B cell (primary cell): ENCODE results near the gene FAM20C. TPM values are rescaled to one million over a fixed set of nuclear protein-coding genes. Genes with fewer than 3 reads are reported as not detected.

Source experiments
- ATAC-seq: fragments of 200-7000 bp; cut with Tn5 transposase; one replicate; pipeline ENCODE4 v1.10.0; 2021; ENCODE audit warnings: low read depth, mild to moderate bottlenecking, moderate number of reproducible peaks, moderate library complexity
- CTCF ChIA-PET: fragments of 350-600 bp; sonication (Branson Sonifier 250); formaldehyde crosslinking; loops from one replicate; lab custom pipeline; 2021; ENCODE audit warnings: antibody characterized with exemption, inconsistent platforms; lab: Charles Lee
- POLR2A ChIA-PET: fragments of 350-600 bp; sonication (Branson Sonifier 250); formaldehyde crosslinking; loops from one replicate; lab custom pipeline; 2021; ENCODE audit warnings: antibody characterized with exemption; lab: Charles Lee
- DNase-seq: peaks from one replicate; pipeline ENCODE4 v3.0.0; 2013
- H2AFZ ChIP-seq: 2 replicates; pipeline ENCODE4 v1.6.1; 2012; ENCODE audit warnings: mild to moderate bottlenecking, low read depth, low read length; ENCODE audit not compliant: insufficient read depth, poor library complexity, severe bottlenecking
- H3K27ac ChIP-seq, 2 donors: 1 replicate in 1 of 2; 2 replicates in 1 of 2; pipeline ENCODE4 v1.5.1; 2012 to 2013; ENCODE audit warnings: low read length in 2 of 2, mild to moderate bottlenecking in 2 of 2, moderate library complexity in 1 of 2
- H3K27me3 ChIP-seq, 4 experiments: fragments of 200-600 bp in 1 of 4; sonication (generic) in 1 of 4; replicated peaks in 1 of 4; 1 replicate in 2 of 4; 2 replicates in 2 of 4; pipeline versions ENCODE4 v1.6.1 to v1.7.0; 2013 to 2016; ENCODE audit warnings: low read length in 3 of 4, mild to moderate bottlenecking in 2 of 4, mixed read lengths in 1 of 4, moderate library complexity in 1 of 4; ENCODE audit not compliant: insufficient read depth in 4 of 4, control insufficient read depth in 3 of 4; ENCODE audit errors: control extremely low read depth in 1 of 4
- H3K36me3 ChIP-seq, 2 experiments: replicated peaks in 1 of 2; 1 replicate in 1 of 2; 2 replicates in 1 of 2; pipeline versions ENCODE4 v1.6.1 to v1.7.1; 2013; ENCODE audit warnings: low read length in 1 of 2; ENCODE audit not compliant: insufficient read depth in 2 of 2, control insufficient read depth in 1 of 2; ENCODE audit errors: control extremely low read depth in 1 of 2, extremely low read depth in 1 of 2
- H3K4me1 ChIP-seq, 2 donors: fragments of 200-600 bp in 1 of 2; sonication (generic) in 1 of 2; 1 replicate in 1 of 2; 2 replicates in 1 of 2; pipeline versions ENCODE4 v1.5.1 to v1.6.1; 2013 to 2017; ENCODE audit warnings: low read length in 2 of 2; ENCODE audit not compliant: control insufficient read depth in 2 of 2, insufficient read depth in 2 of 2
- H3K4me2 ChIP-seq: replicated peaks from 2 replicates; pipeline ENCODE3; 2012; ENCODE audit warnings: mild to moderate bottlenecking, low read depth, low read length; ENCODE audit not compliant: poor library complexity, severe bottlenecking
- H3K4me3 ChIP-seq, 5 experiments: fragments of 200-600 bp in 1 of 5; sonication (generic) in 1 of 5; 1 replicate in 3 of 5; 2 replicates in 2 of 5; pipeline versions ENCODE4 v1.5.1 to v1.7.0; 2011 to 2016; ENCODE audit warnings: low read length in 4 of 5, mild to moderate bottlenecking in 4 of 5, low read depth in 2 of 5, control low read depth in 1 of 5, moderate library complexity in 1 of 5; ENCODE audit not compliant: insufficient read depth in 1 of 5; ENCODE audit errors: control extremely low read depth in 1 of 5, extremely low read depth in 1 of 5
- H3K79me2 ChIP-seq: fragments of 200-600 bp; sonication (generic); one replicate; pipeline ENCODE4 v1.6.0; 2016; ENCODE audit warnings: low read length; ENCODE audit not compliant: control insufficient read depth, insufficient read depth
- H3K9ac ChIP-seq: fragments of 200-600 bp; sonication (generic); 2 replicates; pipeline ENCODE4 v1.6.1; 2017; ENCODE audit warnings: mild to moderate bottlenecking, low read length, moderate library complexity
- H3K9me3 ChIP-seq, 3 donors: one replicate each; pipeline versions ENCODE4 v1.6.1 to v1.7.1; 2013; ENCODE audit warnings: low read length in 2 of 3; ENCODE audit not compliant: control insufficient read depth in 2 of 3, insufficient read depth in 1 of 3; ENCODE audit errors: control extremely low read depth in 1 of 3
- H4K20me1 ChIP-seq: 2 replicates; pipeline ENCODE4 v1.6.0; 2012; ENCODE audit warnings: mild to moderate bottlenecking, low read length; ENCODE audit not compliant: insufficient read depth, control insufficient read depth, poor library complexity, severe bottlenecking
- H3K27ac Mint-ChIP-seq: one replicate; pipeline ENCODE4 v1.8.0; 2021; ENCODE audit warnings: mixed read lengths
- H3K27me3 Mint-ChIP-seq: one replicate; pipeline ENCODE4 v1.8.0; 2021; ENCODE audit warnings: mixed read lengths
- H3K4me1 Mint-ChIP-seq: one replicate; pipeline ENCODE4 v1.8.0; 2021; ENCODE audit warnings: mixed read lengths
- H3K4me3 Mint-ChIP-seq: one replicate; pipeline ENCODE4 v1.8.0; 2021; ENCODE audit warnings: mixed read lengths
- H3K9me3 Mint-ChIP-seq: one replicate; pipeline ENCODE4 v1.8.0; 2022; ENCODE audit warnings: mixed read lengths; ENCODE audit not compliant: insufficient read depth
- EZH2 ChIP-seq: IDR thresholded peaks from 2 replicates; pipeline ENCODE4 v1.6.1; 2012; ENCODE audit warnings: borderline replicate concordance, low read depth, mild to moderate bottlenecking, moderate library complexity, low read length; ENCODE audit not compliant: insufficient read depth, poor library complexity, severe bottlenecking
- WGBS: methylation state at CpG from one replicate; pipeline ENCODE4 v1.1.5; 2013; ENCODE audit warnings: missing lambda C conversion rate; ENCODE audit not compliant: insufficient coverage; 5-methylcytosine and 5-hydroxymethylcytosine counted together
- intact Hi-C: fragments of 100-400 bp; cut with micrococcal nuclease; formaldehyde crosslinking; loops from one replicate; pipeline ENCODE4 v1.10.0; 2022
- polyA plus RNA-seq: library from polyadenylated mRNA; depleted of rRNA; stranded (reverse); fragments of >200 nt; gene quantifications from 2 replicates; pipeline ENCODE4 v1.2.3, GENCODE V29; 2012
- total RNA-seq, 2 donors: library from RNA; stranded (reverse); fragments of 120-200 nt in 1 of 2; gene quantifications; 1 replicate in 1 of 2; 2 replicates in 1 of 2; pipeline versions ENCODE4 v1.2.3 to v1.2.4, GENCODE V29; 2013 to 2022
- TF ChIP-seq, protein P1 (sequence below): fragments of 200-600 bp; IDR thresholded peaks from one replicate; pipeline ENCODE4 v1.8.0; 2022; ENCODE audit warnings: antibody characterized with exemption, mild to moderate bottlenecking

FAM20C gene
- total and polyA plus RNA-seq, 2 donors (not counting 1 experiment from before 2014, with no cell fraction given) = 0.54 to 0.81 TPM

DNA sequence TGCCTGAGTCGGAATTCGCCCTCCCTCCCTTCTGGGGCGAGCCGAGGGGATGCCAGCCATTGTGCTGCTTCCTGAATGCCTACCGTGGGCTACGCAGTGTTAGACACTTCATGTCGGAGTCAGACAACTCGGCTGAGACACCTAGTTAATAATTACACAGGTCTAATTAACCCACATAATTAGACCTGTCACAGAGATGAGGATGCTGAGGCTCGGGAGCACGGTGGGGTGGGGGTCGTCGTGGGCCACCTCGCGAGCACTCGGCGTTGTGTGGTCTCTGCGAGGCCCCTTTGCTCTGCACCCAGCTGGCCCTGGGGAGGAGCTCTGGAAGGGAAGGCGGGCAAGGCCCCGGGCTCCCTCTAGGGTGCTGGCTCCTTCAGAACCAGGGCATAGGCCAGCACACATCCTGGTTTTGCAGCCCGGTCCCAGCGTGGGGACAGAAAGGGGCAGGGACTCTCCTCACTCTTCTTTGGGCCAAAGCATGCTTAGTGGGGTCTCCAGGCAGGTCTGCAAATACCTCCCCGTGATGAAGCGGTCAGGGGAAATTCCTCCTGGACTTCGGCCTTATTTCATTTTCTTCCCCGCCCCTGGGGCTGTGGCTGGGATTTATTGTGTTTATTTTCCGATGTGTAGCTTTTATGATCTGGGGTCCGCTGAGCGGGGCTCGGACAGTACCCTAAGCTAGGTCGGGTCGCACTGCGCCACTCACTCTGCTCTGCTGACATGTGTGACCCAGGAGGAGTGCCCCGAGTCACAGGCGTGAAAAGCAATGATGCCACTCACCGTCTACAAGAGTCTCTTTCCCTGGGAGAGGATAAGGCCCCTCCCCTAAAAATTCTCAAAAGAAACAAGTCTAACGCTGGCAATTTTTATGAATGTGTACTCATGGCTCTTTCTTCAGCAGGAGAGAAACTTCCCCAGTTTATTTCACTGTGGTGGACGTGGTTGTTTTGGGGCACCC lies 92.7 kb downstream of the FAM20C start:
- Mint-ChIP-seq H3K4me3 (no peak overlapping the region), H3K27me3 (peaks cover 15% of the 10 kb centered on the region), H3K4me1 (no peaks in the 10 kb centered on the region), H3K27ac (no peak overlapping the region), H3K9me3 (no peaks in the 10 kb centered on the region)
- Histone ChIP-seq H3K79me2 (no peaks in the 10 kb centered on the region), H3K9ac (no peak overlapping the region), H3K4me3 (no peak overlapping the region), H3K27me3 (peaks cover 0 to 19% (median 2%) of the 10 kb centered on the region in 4 experiments), H4K20me1 (no peaks in the 10 kb centered on the region), H3K36me3 (no peaks in the 10 kb centered on the region), H3K4me2 (no peak overlapping the region), H2AFZ (no peak overlapping the region), H3K4me1 (no peaks in the 10 kb centered on the region), H3K9me3 (peaks cover 0 to 16% (median 0%) of the 10 kb centered on the region in 3 donors), H3K27ac (no peak overlapping the region)
- ATAC-seq (no peak), DNase-seq (no peak)
- intact Hi-C loops = no loop called here
- WGBS = 85% methylated on average over 33 of the region's 37 CpGs
- ChIA-PET POLR2A (no interaction called here), CTCF (no interaction called here)
- TF ChIP-seq, protein P1, sequence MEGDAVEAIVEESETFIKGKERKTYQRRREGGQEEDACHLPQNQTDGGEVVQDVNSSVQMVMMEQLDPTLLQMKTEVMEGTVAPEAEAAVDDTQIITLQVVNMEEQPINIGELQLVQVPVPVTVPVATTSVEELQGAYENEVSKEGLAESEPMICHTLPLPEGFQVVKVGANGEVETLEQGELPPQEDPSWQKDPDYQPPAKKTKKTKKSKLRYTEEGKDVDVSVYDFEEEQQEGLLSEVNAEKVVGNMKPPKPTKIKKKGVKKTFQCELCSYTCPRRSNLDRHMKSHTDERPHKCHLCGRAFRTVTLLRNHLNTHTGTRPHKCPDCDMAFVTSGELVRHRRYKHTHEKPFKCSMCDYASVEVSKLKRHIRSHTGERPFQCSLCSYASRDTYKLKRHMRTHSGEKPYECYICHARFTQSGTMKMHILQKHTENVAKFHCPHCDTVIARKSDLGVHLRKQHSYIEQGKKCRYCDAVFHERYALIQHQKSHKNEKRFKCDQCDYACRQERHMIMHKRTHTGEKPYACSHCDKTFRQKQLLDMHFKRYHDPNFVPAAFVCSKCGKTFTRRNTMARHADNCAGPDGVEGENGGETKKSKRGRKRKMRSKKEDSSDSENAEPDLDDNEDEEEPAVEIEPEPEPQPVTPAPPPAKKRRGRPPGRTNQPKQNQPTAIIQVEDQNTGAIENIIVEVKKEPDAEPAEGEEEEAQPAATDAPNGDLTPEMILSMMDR = no peak
- TF ChIP-seq EZH2 = no peak

DNA sequence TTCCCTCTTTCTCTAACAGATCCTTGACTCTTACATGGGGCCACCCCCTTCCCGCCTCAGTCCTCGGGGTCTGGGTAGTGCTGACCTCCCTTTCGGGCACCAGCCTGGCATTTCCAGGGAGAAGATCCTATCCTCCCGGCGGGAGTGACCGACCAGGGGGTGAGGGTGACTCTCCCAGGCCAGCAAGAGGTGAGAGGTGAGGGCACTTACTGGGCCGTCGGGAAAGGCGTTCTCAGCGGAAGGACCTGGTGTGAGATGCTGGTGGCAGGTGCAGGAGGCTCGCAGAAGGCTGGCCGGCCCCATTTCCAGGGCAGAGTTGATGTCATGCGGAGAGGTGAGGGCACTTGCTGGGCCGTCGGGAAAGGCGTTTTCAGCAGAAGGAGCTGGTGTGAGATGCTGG lies 93.4 kb downstream of the FAM20C start:
- Histone ChIP-seq H3K4me2 (no peak overlapping the region), H3K79me2 (no peaks in the 10 kb centered on the region), H3K27me3 (peaks cover 0 to 24% (median 2%) of the 10 kb centered on the region in 4 experiments), H3K4me3 (no peak overlapping the region), H3K36me3 (no peaks in the 10 kb centered on the region), H4K20me1 (no peaks in the 10 kb centered on the region), H3K9ac (no peak overlapping the region), H2AFZ (no peak overlapping the region), H3K9me3 (peaks cover 0 to 12% (median 0%) of the 10 kb centered on the region in 3 donors), H3K27ac (no peak overlapping the region), H3K4me1 (no peaks in the 10 kb centered on the region)
- no peaks in the 10 kb centered on the region for H3K9me3 Mint-ChIP-seq
- ChIA-PET CTCF (no interaction called here), POLR2A (no interaction called here)
- WGBS = 86% methylated on average over 16 of the region's 16 CpGs
- H3K4me3 Mint-ChIP-seq = no peak overlapping the region
- TF ChIP-seq EZH2 = no peak
- TF ChIP-seq, protein P1 = no peak
- no peak for ATAC-seq
- no peak overlapping the region for H3K27ac Mint-ChIP-seq
- DNase-seq = no peak
- peaks cover 15% of the 10 kb centered on the region for H3K27me3 Mint-ChIP-seq
- intact Hi-C loops = no loop called here
- no peaks in the 10 kb centered on the region for H3K4me1 Mint-ChIP-seq
